Ramos (cell line): ENCODE results near the gene MROH7.
"Not testable (repeated sequence)": the region's sequence is repeated elsewhere in the genome, so short reads cannot be mapped to it uniquely, and the experiment has no call there.

Experiments
- in situ Hi-C: fragments of 300-500 bp; cut with MboI; formaldehyde crosslinking; loops from one replicate; pipeline ENCODE4 v1.14.3; 2022; ENCODE audit warnings: low sequenced_read_pairs; ENCODE audit not compliant: unreplicated experiment

MROH7 gene

DNA sequence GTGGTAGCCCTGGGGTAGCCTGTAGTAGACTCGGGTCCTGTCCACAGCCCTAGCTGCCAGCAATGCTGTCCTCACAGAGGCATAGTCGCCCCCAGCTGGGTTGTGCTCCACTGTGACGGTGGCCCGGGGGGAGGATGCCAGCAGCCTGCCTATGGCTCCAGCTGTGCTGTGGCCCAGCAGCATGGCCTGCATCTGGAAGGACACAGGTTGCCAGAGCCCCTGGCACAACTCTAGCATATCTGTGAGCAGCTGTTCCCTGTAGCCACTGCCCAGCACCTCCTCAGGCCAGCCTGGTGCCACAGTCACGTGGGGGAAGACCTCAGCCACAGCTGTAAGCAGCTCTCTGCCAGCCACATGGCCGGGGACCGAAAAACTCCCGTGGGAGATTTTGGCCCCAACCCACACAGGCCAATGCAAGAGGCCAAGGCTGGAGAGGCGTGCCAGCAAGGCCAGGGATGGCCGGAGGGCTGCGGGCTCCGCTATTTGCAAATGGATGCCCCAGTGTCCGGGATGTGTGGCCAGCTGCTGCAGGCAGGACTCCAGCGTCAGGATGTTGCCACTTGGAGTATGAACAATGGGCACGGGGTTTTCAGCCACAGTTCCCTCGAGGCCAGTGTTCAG lies 32.2 kb upstream of the MROH7 start:
- in situ Hi-C loops, result no loop called here

DNA sequence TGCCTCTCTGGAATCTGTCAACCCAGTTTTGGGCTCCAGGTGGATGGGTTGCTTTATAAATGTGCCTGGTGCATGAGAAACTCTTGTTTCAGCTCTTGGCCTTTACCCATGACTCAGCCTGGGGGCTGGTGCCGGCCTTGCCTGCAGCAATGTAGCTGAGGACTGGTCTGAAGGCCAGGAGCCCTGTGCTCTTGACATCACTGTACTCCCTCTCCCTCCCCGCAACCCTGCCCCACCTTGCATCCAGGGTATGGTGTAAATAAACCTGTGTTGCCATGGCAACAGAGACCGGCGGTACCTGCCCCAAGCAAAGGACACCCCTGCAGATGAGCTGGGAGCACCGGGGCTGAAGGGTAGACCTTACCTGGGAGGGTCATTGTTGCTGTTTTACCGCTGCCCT lies 31.5 kb upstream of the MROH7 start:
- in situ Hi-C loops, result no loop called here

DNA sequence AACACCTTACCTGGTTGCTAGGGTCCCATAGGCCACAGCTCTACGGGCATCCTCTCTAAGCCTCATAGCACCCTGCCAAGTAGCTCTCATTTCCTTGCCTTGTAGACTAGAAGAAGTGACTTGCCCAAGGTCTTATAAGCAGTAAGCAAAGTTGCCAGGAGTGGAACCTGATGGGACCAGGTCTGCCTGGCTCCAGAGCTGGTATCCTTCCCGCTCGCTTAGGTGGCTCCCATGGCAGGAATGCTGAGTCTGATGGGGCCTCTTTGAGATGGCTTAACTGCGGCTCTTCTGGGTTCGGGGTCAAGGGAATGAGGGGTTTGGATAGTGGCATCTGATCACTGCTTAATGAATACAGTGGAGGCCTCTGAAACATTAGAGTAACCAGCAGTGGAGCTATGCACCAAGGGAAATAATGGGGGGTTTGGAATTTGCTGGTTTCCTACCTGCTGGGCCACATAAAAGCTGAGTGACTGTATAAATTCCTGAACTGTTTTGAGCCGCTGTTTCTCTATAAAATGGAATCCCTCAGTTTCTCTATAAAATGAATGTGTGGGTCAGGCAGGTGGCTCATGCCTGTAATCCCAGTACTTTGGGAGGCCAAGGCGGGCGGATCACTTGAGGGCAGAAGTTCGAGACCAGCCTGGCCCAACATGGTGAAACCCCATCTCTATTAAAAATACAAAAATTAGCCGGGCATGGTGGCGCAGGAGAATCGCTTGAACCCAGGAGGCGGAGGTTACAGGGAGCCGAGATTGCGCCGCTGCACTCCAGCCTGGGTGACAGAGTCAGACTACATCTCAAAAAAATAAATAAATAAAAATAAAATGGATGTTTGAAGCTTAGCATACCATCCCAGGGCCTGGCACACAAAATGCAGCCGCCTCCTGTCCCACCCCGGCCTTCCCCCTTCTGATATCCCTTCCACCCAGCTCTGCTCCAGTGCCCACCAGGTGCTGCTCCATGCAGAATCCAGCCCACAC lies 30.7 kb upstream of the MROH7 start:
- in situ Hi-C loops, result no loop called here

DNA sequence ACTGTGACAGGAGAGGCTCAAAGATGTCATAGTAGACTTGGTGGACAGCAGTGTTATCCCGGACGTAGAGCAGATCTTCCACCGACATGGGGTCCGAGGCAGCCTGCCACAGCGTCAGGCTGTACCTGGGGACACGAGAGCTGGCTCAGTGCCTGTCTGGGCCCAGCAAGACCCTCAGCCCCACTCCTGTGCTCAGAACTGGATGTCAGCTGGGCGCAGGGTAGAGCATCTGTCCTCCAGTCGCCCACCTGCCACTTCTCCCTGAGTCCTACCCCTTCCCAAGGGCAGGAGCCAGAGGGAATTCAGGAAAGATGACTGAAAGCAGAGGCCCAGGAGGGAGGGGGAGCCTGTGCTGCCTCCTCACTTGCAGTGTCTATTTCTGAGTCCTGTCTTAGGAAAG lies 30.0 kb upstream of the MROH7 start:
- in situ Hi-C loops, result no loop called here

DNA sequence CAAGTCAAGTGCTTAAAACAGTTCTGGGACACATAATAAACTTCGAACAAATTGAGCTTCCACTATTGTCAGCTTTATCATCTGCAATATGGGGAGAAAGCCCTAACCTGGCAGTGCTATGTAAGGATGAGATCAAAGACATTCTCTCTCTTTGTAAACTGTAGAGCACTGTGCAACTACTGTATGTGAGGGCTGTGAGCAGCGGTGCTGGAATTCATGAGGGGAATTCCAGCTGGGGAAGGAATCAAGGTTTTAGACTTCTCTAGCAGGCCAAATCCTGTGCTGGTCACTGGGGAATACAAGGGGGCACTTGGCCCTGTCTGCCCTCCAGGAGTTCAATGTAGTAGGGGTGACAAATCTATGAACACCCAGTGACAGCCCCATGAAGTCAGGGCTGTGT lies 27.6 kb upstream of the MROH7 start:
- in situ Hi-C loops, result no loop called here

DNA sequence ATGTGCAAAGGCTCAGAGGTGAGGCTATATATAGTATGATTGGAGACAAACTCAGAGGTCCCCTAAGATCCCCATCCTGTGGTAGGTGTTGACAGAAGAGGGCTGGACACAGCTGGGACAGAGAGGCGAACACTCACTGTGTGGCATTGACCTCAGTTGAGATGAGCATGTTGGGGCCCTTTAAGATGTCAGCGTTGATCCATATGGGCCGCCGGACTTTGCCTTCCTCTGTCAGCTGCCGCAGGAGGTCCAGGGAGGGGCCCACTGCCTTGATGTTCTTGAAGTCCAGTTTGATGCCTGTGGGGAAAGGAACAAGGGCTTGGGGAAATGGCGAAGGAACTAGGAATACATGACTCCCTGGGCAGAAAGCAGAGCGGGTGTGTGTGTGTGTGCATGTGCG lies 27.0 kb upstream of the MROH7 start:
- in situ Hi-C loops, result no loop called here

DNA sequence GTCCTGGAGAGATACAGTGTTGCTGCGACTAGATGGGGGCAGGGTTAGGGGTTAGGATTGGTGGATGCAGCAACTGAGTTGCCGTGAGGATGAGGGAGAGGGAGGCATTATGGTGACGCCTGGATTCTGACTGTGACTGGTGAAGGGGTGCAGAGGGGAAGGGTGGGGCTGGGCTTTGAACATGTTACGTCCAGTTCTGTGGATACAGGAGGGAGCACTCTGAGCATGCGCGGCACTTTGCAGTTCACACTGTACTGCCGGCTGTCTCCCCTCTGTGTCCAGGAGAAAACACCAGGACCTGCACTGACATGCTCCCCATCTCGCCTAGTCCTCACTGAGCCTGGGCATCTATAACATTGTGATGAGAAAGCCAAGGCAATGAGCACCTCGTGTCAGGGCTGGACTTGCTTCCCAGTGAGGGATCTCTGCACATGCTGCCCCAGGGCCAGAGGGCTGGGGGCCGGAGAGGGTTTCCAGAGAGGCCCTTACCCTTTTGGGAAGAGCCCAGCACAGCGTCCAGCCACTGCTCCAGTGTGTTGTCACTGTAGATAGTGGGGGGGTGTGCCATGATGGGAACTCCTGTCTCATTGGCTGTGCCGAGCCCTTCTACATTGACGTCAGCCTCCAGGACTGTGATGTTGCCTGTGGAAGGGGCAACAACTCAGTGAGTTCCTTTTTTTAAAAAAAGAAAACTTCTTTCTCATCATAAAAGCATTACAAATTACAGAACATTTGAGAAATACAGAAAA lies 25.9 kb upstream of the MROH7 start:
- in situ Hi-C loops, result no loop called here

DNA sequence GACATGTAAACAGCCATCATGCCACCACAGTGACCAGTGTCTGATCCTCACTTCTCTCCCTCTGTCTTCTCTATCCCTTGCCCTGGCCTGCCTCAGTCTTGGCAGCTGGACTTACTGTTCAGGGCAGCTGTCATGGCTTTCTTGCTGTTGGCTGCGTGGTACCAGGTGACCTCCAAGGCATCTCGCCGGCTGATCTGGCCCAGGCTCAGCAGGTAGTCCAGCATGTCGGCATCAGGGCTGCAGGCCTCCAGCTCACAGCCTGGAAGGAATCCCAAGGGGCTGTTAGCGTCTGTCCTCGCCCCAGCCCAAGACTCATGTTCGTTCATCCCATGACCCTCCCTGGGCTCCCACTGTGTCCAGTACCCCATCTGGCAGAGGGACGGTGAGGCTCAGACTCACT lies 21.8 kb upstream of the MROH7 start:
- in situ Hi-C loops, result no loop called here

DNA sequence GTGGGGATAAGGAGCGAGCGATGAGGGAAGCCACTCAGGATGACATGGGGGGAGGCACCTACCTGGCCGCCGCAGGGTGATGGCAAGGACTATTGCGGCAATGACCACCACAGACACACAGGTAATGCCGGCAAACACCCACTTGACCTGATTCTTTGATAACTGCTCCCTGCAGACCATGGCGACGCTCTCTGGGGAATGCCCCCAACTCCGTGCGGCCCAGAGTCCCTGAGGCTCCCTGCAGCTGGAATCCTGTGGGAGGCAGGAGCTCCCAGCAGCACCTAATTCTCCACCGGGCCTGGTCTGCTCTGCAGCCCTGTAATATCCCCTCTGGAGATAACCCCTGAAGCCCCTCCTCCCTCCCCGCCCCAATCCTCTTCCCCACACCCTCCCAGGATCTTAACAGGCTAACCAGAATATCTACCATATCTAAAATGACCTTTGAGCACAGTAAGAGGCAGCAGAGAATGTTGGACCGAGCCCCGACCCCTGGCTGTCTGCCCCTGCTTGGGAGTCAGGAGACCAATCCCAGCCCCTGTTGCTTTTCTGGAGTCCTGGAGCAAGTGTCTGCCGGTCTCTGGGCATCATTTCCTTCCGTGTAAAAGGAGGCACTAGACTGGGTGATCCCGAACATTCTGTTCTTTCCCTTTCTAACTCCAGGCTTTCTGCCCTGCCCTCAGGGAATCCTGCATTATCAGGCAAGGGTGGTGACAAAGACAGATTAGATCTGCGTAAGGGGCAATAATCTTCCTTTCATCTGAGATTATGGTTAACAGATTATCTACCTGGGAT lies 18.2 kb upstream of the MROH7 start, which contains the start of gene FAM151A:
FAM151A (minus strand) TSS at position 310 of the 792 bp plus-strand sequence; CDS start at position 180, 130 bp downstream.
- in situ Hi-C loops, result no loop called here

DNA sequence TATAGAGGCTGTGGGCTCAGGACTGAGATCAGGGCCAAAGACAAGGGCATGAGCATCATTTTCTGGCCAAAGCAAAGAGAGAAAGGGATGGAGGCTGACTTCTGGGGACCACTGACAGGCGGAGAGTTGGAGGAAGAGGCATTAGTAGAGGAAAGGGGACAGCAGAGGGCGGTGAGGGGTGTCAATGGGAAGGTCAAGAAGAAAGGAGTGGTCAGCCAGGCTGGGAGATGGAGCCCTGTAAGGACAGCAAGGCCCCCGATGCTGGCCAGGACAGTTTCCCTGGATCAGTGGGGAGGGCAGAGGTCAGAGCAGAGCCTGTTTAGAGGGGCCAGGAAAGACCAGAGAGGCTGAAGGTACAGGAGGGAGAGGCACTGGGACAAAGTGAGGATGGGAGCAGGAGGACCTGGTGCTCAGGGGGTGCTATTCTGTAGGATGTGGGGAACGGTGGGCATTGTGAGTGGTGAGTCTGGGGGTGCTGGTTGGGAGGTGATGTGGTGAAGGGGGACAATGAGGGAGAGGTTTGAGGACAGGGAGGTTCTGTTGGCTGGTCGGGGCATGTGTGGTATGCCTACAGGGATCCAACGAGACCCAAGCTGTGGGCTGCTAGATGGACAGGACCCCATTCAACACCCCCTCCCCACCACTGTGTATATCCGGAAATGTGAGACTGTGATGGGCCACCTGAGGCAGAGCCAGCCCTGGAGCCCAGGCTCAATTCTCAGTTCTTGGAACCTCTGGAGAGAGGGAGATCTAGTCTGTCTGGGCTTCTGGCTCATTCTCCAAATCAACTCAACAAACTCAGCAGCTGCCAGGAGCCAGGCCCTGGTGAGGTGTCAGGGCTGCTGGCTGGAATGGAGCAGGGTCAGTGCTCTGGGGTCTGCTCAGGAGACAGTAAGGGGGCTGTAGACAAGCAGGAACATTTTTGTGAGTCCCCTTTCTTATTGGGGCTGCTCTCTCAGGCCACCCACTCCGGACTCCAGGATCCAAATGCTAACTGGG lies 16.8 kb upstream of the MROH7 start:
- in situ Hi-C loops, result no loop called here

DNA sequence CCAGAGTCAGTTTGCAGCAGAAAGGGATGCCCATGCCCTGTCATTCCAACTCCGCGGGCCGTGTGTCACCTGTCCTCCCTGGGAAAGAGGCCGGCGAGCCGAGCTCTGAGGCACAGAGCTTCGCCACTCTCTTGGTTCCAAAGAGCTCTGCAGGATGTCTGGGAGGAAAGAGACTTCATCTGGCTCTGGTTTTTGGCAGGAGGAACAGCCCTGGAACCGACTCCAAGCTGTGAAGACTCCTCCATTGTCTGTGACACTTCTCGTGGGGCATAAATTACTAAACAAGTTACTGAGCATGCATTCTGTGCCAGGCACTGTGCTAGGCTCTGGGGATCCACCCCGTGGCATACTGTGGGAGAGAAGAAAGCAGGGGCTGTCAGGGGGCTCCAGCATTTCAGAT lies 14.4 kb upstream of the MROH7 start:
- in situ Hi-C loops, result no loop called here

DNA sequence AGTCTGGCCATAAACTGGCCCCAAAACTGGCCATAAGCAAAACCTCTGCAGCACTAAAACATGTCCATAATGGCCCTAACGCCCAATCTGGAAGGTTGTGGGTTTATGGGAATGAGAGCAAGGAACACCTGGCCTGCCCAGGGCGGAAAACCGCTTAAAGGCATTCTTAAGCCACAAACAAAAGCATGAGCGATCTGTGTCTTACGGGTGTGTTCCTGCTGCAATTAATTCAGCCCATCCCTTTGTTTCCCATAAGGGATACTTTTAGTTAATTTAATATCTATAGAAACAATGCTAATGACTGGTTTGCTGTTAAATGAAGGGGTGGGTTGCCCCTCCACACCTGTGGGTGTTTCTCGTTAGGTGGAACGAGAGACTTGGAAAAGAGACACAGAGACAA lies 5.8 kb upstream of the MROH7 start:
- in situ Hi-C loops, result not testable (repeated sequence)

DNA sequence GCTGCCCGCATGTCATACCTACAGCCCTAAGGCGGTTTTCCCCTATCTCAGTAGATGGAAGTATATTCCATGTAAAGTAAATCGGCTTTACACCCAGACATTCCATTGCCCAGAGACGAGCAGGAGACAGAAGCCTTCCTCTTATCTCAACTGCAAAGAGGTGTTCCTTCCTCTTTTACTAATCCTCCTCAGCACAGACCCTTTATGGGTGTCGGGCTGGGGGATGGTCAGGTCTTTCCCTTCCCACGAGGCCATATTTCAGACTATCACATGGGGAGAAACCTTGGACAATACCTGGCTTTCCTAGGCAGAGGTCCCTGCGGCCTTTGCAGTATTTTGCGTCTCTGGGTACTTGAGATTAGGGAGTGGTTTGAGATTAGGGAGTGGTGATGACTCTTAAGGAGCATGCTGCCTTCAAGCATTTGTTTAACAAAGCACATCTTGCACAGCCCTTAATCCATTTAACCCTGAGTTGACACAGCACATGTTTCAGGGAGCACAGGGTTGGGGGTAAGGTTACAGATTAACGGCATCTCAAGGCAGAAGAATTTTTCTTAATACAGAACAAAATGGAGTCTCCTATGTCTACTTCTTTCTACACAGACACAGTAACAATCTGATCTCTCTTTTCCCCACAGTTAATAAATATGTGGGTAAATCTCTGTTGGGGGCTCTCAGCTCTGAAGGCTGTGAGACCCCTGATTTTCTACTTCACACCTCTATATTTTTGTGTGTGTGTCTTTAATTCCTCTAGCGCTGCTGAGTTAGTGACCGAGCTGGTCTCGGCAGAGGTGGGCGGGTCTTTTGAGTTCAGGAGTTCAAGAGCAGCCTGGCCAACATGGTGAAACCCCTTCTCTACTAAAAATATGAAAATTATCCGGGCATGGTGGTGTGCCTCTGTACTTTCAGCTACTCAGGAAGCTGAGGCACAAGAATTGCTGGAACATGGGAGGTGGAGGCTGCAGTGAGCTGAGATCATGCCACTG lies 4.8 kb upstream of the MROH7 start:
- in situ Hi-C loops, result not testable (repeated sequence)

DNA sequence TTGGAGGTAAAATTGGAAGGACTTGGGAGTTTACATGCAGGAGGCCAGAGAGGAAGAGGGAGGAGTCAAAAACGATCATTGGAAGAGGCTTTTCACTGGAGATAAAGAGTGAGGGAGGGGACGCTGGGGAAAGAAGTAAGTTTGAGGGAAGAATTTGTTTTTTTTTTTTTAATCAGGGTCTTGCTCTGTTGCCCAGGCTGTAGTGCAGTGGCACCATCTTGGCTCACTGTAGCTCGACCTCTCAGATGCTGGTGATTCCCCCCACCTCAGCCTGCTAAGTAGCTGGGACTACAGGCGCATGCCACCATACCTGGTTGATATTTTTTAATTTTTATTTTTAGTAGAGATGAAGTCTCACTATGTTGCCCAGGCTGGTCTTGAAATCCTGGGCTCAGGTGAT lies 1.2 kb upstream of the MROH7 start:
- in situ Hi-C loops, result no loop called here

DNA sequence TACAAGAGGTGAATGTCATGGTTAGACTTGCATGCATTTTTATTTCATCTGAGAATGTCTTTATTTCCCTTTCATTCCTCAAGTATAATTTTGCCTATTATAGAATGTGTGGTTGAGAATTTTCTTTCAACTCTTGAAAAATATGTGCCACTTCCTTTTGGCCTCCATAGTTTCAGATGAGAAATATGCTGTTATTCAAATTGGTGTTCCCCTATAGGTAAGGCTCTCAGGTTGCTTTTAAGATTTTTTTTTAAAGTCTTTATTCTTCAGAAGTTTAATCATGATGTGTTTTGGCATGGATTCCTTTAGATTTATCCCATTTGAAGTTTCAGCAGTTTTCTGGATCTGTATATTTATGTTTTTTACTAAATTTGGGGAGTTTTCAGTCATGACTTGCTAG lies 2.1 kb downstream of the MROH7 start:
- in situ Hi-C loops, result no loop called here

DNA sequence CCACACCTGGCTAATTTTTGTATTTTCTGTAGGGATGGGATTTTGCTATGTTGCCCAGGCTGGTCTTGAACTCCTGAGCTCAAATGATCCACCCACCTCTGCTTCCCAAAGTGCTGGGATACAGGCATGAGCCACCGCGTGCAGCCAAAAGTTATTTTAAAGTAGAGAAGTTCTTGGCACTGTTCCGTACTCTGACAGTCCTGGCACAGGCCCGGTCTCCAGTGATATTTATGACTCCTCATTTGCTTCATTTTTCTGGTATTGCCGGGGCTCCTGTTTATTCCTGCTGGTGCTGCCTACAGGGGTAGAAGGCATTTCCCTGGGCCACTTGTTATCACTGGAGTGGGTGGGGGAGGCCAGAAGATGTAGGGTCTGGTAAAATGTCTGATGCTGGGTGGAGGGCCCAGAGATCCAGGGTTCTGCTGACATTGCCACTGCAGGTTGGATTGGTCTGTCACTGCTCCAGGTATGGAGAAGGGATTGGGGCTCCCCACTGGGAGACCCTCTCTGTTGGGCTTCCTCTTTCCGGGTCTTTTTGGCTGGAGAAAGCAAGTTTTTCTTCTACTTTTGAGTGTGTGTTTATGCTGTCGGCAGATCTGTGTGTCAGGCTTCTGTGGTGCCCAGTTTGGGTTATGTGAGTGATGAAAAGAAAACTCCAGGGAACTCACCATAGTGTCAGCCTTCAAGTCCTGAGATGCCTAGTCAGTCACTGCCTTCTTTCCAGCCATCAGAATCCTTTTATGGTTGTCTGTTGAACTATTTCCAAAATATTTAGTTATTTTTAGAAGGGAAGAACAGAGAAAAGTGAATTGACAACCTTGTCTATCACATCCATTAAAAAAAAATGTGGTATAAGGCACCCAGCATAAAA lies 4.5 kb downstream of the MROH7 start:
- in situ Hi-C loops, result no loop called here
